ENCODE results near the gene GRM3. TPM values are rescaled to one million over a fixed set of nuclear protein-coding genes. Genes with fewer than 3 reads are reported as not detected.

Gene GRM3
- total and polyA plus RNA-seq, 2 of the 8 experiments (the other 6 are each of a cell fraction or from before 2014, with no cell fraction given), result 3.1 to 4.2 TPM

DNA sequence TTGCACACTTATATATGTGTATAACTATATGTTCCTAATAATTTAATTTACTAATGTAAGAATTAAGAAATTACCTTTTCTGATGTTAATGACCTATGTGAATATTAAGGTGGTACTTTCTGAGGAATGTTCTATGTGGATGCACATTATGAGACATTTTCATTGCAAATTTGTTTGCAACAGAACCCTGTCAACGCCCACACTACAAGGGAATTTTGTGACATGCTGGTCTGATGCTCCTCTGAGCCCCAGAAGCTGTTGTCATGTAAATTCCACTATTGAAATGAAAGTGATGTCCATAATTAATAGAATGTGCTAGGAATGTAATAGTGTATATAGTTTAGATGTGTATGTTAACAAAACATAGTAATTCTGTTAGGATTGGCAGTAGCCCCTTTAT is 4.5 kb downstream of the GRM3 start:
- no peak overlapping the region for H3K4ac ChIP-seq (replicated peaks; ENCODE audit: insufficient read length, low read depth, low read length)
- TF ChIP-seq NANOG (IDR thresholded peaks at IDR 0.05; ENCODE audit: insufficient read depth, low read depth, low read length, poor library complexity, severe bottlenecking) (no peak), GABPA (IDR thresholded peaks at IDR 0.05; ENCODE audit: borderline replicate concordance, insufficient read depth, low read length) (no peak), FOSL1 (IDR thresholded peaks at IDR 0.05; ENCODE audit: insufficient read depth, low read depth, low read length) (no peak), RBBP5 (IDR thresholded peaks at IDR 0.05; ENCODE audit: borderline replicate concordance, low read depth, low read length) (no peak), CEBPB (IDR thresholded peaks at IDR 0.05; ENCODE audit: low read depth, low read length) (no peak), EGR1 (IDR thresholded peaks at IDR 0.05; ENCODE audit: borderline replicate concordance, low read depth, low read length) (no peak), RFX5 (IDR thresholded peaks at IDR 0.05; ENCODE audit: borderline replicate concordance, low read depth, low read length) (no peak), MAFK (IDR thresholded peaks at IDR 0.05; ENCODE audit: low read depth, low read length) (no peak), CREB1 (IDR thresholded peaks at IDR 0.05) (no peak)

More for the DNA sequence above, 4.5 kb downstream of the GRM3 start:
- Histone ChIP-seq H3K36me3 (ENCODE audit: control insufficient read depth in 2 of 4, insufficient read depth in 4 of 4, low read length in 3 of 4) (no peaks in the 10 kb centered on the region), H2AK5ac (ENCODE audit: low read depth, low read length) (no peak overlapping the region), H3K23me2 (ENCODE audit: low read depth, low read length) (peaks cover 20% of the 10 kb centered on the region), H4K91ac (replicated peaks; ENCODE audit: insufficient read length, low read length) (no peak overlapping the region), H4K5ac (ENCODE audit: insufficient read length, low read depth, low read length) (no peak overlapping the region), H3K23ac (ENCODE audit: insufficient read length) (no peak overlapping the region), H2AFZ (ENCODE audit: low read length) (no peak overlapping the region), H3K56ac (replicated peaks; ENCODE audit: insufficient read length, low read depth, low read length) (no peak overlapping the region), H3K18ac (ENCODE audit: extremely low read depth, low read length) (no peak overlapping the region), H2BK5ac (ENCODE audit: low read depth, low read length) (no peak overlapping the region), H3K27me3 (replicated peaks in 1 of 4; ENCODE audit: control insufficient read depth in 3 of 4, extremely low read depth in 1 of 4, insufficient read depth in 3 of 4, low read length in 3 of 4) (peaks cover 0 to 12% (median 4%) of the 10 kb centered on the region in 4 experiments; a peak in 5 of 7 replicates), H4K8ac (ENCODE audit: extremely low read depth, insufficient read depth, low read length) (no peak overlapping the region), H3K4me1 (replicated peaks in 1 of 4; ENCODE audit: control insufficient read depth in 3 of 4, insufficient read depth in 4 of 4, low read length in 3 of 4) (peaks cover 0 to 11% (median 5%) of the 10 kb centered on the region in 4 experiments; a peak in 3 of 7 replicates), H3K4me2 (ENCODE audit: insufficient read depth in 1 of 2, low read depth in 2 of 2, low read length in 2 of 2) (no peak overlapping the region), H2BK120ac (replicated peaks; ENCODE audit: low read depth, low read length) (no peak overlapping the region), H3K79me1 (ENCODE audit: low read depth, low read length) (no peaks in the 10 kb centered on the region), H3K4me3 (ENCODE audit: extremely low read depth in 1 of 4, insufficient read depth in 2 of 4, low read depth in 3 of 4, low read length in 4 of 4) (no peak overlapping the region), H4K20me1 (replicated peaks in 1 of 2; ENCODE audit: control insufficient read depth in 1 of 2, insufficient read depth in 2 of 2, low read length in 2 of 2) (no peaks in the 10 kb centered on the region), H3K79me2 (ENCODE audit: control insufficient read depth in 1 of 2, insufficient read depth in 2 of 2, low read length in 2 of 2) (no peaks in the 10 kb centered on the region), H3K27ac (ENCODE audit: low read depth, low read length) (no peak overlapping the region), H3K9me3 (ENCODE audit: insufficient read depth in 2 of 2, low read depth in 1 of 2, low read length in 1 of 2) (no peaks in the 10 kb centered on the region), H2BK15ac (ENCODE audit: low read length) (no peak overlapping the region), H3K14ac (ENCODE audit: insufficient read length) (no peak overlapping the region), H2BK20ac (ENCODE audit: low read length) (no peak overlapping the region), H3K9ac (replicated peaks in 1 of 4; ENCODE audit: extremely low read depth in 1 of 4, low read depth in 3 of 4, low read length in 3 of 4) (no peak overlapping the region), H2BK12ac (ENCODE audit: low read depth, low read length) (no peak overlapping the region)
- WGBS, 2 experiments (ENCODE audit: extremely low coverage in 1 of 2, insufficient coverage in 1 of 2, insufficient read length in 1 of 2, insufficient replicate concordance in 2 of 2, low coverage in 1 of 2, low lambda C conversion rate in 2 of 2, missing lambda C conversion rate in 1 of 2), result 48% methylated on average over 1 of the region's 1 CpG; no CpG with 5 or more reads in 1 of the 2 experiments
- ChIA-PET CTCF (ENCODE audit: partially characterized antibody) (interaction anchor here (1.5 kb wide), 1 partner anchor 9 kb away, joined by 5 read pairs; no protein-coding TSS in a partner anchor), POLR2A (ENCODE audit: partially characterized antibody) (no interaction called here)
- no peak for DNase-seq (ENCODE audit: low read depth in 1 of 2, low spot score in 2 of 2)
- no peak for FAIRE-seq

Measured in H1 (cell line).